ENCODE results near the gene TANK.

DNA sequence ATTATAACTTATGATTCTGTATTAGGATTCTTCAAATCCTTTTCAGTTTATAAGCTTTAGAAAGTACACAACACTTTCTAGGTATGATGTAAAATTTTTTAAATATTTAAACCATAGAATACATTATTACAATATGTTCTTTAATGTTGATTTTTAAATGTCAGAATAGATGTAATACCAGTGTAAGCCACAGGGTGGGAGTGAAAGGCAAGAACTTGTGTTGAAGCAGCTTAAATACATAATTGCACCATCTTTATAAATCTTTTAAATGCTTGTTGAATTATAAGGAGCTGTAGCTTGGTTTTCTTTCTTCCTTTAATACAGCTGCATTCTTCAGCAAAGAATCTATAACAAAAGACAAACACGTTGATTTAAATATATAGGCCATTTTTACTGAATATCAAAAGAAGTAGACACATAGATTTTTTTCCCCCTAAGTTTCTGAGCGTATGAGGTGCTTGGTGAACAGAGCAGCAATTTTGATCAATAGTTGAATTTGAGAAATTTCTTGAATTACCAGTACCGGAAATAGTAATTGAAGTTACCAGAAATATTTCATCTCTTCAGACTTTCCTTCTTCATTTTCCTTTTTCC, 63.0 kb downstream of the TANK start:
- no peak for TF ChIP-seq PPARA (CRISPR knock-in tag; IDR thresholded peaks at IDR 0.05; ENCODE audit: borderline replicate concordance)
- TF ChIP-seq, protein P1, sequence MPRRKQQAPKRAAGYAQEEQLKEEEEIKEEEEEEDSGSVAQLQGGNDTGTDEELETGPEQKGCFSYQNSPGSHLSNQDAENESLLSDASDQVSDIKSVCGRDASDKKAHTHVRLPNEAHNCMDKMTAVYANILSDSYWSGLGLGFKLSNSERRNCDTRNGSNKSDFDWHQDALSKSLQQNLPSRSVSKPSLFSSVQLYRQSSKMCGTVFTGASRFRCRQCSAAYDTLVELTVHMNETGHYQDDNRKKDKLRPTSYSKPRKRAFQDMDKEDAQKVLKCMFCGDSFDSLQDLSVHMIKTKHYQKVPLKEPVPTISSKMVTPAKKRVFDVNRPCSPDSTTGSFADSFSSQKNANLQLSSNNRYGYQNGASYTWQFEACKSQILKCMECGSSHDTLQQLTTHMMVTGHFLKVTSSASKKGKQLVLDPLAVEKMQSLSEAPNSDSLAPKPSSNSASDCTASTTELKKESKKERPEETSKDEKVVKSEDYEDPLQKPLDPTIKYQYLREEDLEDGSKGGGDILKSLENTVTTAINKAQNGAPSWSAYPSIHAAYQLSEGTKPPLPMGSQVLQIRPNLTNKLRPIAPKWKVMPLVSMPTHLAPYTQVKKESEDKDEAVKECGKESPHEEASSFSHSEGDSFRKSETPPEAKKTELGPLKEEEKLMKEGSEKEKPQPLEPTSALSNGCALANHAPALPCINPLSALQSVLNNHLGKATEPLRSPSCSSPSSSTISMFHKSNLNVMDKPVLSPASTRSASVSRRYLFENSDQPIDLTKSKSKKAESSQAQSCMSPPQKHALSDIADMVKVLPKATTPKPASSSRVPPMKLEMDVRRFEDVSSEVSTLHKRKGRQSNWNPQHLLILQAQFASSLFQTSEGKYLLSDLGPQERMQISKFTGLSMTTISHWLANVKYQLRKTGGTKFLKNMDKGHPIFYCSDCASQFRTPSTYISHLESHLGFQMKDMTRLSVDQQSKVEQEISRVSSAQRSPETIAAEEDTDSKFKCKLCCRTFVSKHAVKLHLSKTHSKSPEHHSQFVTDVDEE (CRISPR knock-in tag; IDR thresholded peaks at IDR 0.05) = no peak
- no peak for TF ChIP-seq TOX (CRISPR knock-in tag; IDR thresholded peaks at IDR 0.05; ENCODE audit: borderline replicate concordance)
- no peak for TF ChIP-seq TCF4 (CRISPR knock-in tag; IDR thresholded peaks at IDR 0.05; ENCODE audit: borderline replicate concordance)
- TF ChIP-seq, protein P2, sequence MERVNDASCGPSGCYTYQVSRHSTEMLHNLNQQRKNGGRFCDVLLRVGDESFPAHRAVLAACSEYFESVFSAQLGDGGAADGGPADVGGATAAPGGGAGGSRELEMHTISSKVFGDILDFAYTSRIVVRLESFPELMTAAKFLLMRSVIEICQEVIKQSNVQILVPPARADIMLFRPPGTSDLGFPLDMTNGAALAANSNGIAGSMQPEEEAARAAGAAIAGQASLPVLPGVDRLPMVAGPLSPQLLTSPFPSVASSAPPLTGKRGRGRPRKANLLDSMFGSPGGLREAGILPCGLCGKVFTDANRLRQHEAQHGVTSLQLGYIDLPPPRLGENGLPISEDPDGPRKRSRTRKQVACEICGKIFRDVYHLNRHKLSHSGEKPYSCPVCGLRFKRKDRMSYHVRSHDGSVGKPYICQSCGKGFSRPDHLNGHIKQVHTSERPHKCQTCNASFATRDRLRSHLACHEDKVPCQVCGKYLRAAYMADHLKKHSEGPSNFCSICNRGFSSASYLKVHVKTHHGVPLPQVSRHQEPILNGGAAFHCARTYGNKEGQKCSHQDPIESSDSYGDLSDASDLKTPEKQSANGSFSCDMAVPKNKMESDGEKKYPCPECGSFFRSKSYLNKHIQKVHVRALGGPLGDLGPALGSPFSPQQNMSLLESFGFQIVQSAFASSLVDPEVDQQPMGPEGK (CRISPR knock-in tag; IDR thresholded peaks at IDR 0.05; ENCODE audit: borderline replicate concordance) = no peak
- no peak for TF ChIP-seq RARB (CRISPR knock-in tag; IDR thresholded peaks at IDR 0.05)
- no peak for TF ChIP-seq POU6F1 (CRISPR knock-in tag; IDR thresholded peaks at IDR 0.05; ENCODE audit: borderline replicate concordance, low read depth)
- no peak for TF ChIP-seq ARNTL (CRISPR knock-in tag; IDR thresholded peaks at IDR 0.05; ENCODE audit: borderline replicate concordance, low read depth)
- no peak for TF ChIP-seq ESRRG (CRISPR knock-in tag; IDR thresholded peaks at IDR 0.05)
- no peak for TF ChIP-seq OSR1 (CRISPR knock-in tag; IDR thresholded peaks at IDR 0.05)
- TF ChIP-seq ZFP30 (CRISPR knock-in tag; IDR thresholded peaks at IDR 0.05) = no peak
- no peak for TF ChIP-seq SNAI2 (CRISPR knock-in tag; IDR thresholded peaks at IDR 0.05)
- TF ChIP-seq ZNF8 (CRISPR knock-in tag; IDR thresholded peaks at IDR 0.05) = no peak
- TF ChIP-seq CREB5 (CRISPR knock-in tag; IDR thresholded peaks at IDR 0.05; ENCODE audit: low read depth) = no peak
